GM12892 (cell line): ENCODE results near the gene TUT7.

Experiments
- POLR2A ChIP-seq: IDR thresholded peaks from 2 replicates; pipeline ENCODE4 v1.6.1; 2011; ENCODE audit warnings: low read depth, low read length, control low read depth
- POLR2AphosphoS5 ChIP-seq: IDR thresholded peaks from 2 replicates; pipeline ENCODE4 v1.6.1; 2011; ENCODE audit warnings: low read depth, low read length, control low read depth
- TAF1 ChIP-seq: IDR thresholded peaks from 2 replicates; pipeline ENCODE4 v1.6.1; 2011; ENCODE audit warnings: low read depth, mild to moderate bottlenecking, control low read depth, low read length, borderline replicate concordance

DNA sequence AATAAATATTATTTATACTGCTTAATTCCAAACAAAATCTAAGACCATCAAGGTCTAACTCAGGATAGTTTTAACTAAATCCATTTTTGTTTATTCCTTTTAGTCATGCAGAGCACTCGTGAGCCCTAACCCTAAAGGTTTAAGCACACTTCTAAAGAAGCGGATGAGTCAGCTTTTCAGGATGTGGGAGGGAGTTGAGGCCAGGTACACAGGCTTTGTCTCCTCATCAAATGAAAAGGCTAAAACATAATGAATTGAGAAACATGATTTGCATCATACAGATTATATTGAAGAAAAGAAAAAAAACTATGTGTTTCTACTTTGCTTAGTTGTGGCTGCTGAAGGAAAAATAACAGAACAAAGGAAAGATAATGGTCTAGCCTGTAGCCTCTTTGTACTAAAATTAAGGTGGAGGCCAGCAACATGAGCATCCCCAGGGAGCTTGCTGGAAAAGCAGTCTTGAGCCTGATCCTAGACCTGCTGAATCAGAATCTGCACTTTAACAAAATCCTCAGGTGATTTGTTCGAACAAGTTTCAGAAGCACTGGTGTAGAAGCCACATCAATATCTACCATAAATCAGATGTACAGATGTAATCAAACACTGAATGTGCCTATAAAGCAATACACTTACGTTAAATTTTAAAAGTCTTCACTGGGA, 50.8 kb downstream of the TUT7 start:
- TF ChIP-seq POLR2AphosphoS5 (no peak), POLR2A (no peak), TAF1 (no peak)
